ENCODE results near the gene CD70.
A peak's percentile ranks its signal among the peaks of the same experiment; 100 is the strongest.
"Not testable (repeated sequence)": the region's sequence is repeated elsewhere in the genome, so short reads cannot be mapped to it uniquely, and the experiment has no call there.

The CD70 gene, protein sequence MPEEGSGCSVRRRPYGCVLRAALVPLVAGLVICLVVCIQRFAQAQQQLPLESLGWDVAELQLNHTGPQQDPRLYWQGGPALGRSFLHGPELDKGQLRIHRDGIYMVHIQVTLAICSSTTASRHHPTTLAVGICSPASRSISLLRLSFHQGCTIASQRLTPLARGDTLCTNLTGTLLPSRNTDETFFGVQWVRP

GRCh38 chr19:6590827-6591319 is at the start of gene CD70:
CD70 (minus strand) TSS chr19:6591150; CDS start chr19:6591002, 148 bp downstream.
- peak; percentile 31 for DNase-seq

DNA sequence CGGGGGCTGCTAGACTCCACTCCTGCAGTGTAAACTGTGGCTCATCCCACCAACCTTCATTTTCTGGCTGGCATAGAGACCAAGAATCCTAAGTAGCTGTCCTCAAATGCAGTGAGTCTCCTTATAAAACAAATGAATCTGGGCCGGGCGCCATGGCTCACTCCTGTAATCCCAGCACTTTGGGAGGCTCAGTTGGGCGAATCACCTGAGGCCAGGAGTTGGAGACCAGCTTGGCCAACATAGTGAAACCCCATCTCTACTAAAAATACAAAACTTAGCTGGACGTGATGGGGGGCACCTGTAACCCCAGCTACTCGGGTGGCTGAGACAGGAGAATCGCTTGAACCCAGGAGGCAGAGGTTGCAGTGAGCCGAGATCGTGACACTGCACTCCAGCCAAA is 49.4 kb upstream of the CD70 start:
- DNase-seq = not testable (repeated sequence)

DNA sequence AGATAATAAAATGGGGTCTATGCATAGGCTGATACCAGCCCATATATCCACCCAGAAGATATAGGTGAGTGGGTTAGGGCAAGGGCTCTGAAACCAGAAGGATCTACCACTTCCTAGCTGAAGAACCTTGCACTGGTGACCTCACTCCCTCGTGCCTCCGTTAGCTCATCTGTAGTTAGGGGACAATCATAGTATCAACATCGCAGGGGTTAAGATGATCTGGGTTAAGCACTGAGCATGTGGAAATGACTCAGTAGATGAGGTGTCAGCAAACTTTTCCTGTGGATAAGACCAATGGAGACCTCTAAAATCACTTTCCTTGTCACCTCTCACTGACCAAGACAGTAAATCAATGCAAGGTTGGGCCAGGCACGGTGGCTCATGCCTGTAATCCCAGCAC is 48.5 kb upstream of the CD70 start:
- DNase-seq = no peak

GRCh38 chr19:6633456-6633813 is 42.5 kb upstream of the CD70 start:
- not testable (repeated sequence) for DNase-seq

DNA sequence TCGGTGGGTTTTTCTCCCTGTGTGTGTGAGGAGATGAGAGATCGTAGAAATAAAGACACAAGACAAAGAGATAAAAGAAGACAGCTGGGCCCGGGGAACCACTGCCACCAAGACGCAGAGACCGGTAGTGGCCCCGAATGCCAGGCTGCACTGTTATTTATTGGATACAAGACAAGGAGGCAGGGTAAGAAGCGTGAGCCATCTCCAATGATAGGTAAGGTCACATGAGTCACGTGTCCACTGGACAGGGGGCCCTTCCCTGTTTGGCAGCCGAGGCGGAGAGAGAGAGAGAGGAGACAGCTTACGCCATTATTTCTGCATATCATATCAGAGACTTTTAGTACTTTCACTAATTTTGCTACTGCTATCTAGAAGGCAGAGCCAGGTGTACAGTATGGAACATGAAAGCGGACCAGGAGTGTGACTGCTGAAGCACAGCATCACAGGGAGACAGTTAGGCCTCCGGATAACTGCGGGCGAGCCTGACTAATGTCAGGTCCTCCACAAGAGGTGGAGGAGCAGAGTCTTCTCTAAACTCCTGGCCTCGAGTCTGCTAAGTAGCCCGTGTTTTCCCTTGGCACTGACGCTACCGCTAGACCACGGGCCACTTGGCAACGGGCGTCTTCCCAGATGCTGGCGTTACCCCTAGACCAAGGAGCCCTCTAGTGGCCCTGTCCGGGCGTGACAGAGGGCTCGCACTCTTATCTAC is 42.0 kb upstream of the CD70 start:
- DNase-seq = not testable (repeated sequence)

GRCh38 chr19:6632002-6632621 is 41.2 kb upstream of the CD70 start:
- DNase-seq = peak; percentile 44

GRCh38 chr19:6626764-6627163 is 35.8 kb upstream of the CD70 start:
- DNase-seq = no peak

DNA sequence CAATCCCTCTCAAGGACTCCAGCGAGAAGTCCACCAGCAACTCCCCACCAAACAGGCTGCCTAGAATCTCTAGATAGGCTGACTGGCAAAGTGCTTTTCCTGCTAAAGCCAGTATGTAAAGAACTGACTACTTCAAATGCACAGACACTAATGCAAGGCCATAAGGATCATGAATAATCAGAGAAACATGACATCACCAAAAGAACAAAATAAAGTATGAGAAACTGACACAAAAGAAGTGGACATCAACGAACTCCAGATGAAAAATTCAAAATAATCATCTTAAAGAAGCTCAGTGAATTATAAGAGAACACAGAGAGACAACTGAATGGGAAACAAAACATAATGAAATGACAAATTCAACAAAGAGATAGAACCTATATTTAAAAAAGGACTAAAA is 26.4 kb upstream of the CD70 start:
- no peak for DNase-seq

- no peak for DNase-seq
These were observed 25.1 kb upstream of the CD70 start for GRCh38 chr19:6616011-6616410.

- DNase-seq = no peak
These were observed 22.8 kb upstream of the CD70 start for GRCh38 chr19:6613711-6614110.

- no peak for DNase-seq
These were observed 20.2 kb upstream of the CD70 start for GRCh38 chr19:6610934-6611852.

GRCh38 chr19:6608940-6609339 is 18.0 kb upstream of the CD70 start:
- no peak for DNase-seq

DNA sequence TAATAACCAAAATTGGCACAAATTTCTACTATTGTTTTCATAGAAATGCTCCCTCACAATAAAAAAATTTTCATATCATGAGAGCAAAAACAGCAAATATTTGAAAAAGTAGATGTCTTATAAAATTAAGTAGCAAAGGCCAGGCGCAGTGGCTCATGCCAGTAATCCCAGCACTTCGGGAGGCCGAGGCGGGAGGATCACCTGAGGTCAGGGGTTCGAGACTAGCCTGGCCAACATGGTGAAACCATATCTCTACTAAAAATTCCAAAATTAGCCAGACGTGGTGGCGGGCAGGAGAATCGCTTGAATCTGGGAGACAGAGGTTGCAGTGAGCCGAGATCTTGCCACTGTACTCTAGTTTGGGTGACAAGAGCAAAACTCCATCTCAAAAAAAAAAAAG is 17.2 kb upstream of the CD70 start:
- DNase-seq = not testable (repeated sequence)

DNA sequence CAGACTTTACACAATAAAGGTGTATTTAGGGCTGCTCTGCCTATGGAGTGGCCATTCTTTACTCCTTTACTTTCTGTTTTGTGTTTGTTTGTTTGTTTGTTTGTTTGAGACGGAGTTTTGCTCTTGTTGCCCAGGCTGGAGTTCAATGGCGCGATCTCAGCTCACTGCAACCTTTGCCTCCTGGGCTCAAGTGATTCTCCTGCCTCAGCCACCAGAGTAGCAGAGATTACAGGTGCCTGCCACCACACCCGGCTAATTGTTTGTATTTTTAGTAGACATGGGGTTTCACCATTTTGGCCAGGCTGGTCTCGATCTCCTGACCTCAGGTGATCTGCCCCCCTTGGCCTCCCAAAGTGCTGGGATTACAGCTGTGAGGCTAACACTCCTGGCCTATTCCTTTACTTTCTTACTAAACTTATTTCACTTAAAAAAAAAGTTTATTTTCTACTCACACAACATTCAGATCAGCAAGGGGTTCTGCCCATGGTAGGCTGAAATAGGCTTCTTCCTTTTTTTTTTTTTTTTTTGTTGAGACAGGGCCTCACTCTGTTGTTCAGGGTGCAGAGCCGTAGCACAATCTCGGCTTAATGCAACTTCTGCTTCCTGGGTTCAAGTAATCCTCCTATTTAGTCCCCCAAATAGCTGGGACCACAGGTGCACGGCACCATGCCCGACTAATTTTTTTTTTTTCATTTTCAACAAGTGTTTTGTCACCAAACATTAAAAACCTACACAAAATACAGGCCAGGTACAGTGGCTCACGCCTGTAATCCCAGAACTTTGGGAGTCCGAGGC is 15.5 kb upstream of the CD70 start:
- DNase-seq = not testable (repeated sequence)

GRCh38 chr19:6604906-6605305 is 14.0 kb upstream of the CD70 start:
- no peak for DNase-seq

DNA sequence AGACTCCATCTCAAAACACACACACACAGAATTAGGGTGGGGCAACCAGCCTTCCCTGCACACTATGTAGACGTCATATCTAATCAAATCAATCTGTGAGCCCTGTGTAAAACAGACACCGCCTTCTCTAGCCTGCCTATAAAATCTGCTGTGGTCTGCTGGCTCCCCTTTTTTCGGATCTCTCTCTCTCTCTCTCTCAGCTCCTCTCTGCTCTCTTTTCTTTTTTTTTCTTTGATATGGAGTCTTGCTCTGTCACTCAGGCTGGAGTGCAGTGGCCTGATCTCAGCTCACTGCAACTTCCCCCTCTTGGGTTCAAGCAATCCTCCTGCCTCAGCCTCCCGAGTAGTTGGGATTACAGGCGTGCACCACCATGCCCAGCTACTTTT is 11.8 kb upstream of the CD70 start:
- no peak for DNase-seq

- not testable (repeated sequence) for DNase-seq
These were observed 10.6 kb upstream of the CD70 start for GRCh38 chr19:6601537-6602052.

DNA sequence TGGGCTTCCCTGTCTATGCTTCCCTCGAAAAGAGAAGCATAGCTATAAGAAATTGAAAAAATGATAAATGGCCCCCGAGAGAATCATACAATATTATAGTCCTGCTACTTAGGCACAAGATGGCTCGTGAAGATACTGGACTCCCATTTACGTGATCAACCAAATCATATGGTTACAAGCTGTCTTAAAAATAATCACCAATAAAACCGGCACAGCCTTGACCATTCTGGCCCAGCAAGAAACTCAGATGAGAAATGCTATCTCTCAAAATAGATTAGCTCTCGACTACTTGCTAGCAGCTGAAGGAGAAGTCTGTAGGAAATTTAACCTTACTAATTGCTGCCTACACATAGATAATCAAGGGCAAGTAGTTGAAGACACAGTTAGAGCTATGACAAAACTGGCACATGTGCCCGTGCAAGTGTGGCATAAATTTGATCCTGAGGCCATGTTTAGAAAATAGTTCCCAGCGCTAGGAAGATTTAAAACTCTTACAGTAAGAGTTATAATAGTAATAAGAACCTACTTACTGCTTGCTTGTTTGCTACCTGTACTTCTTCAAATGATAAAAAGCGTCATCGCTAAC is 10.1 kb upstream of the CD70 start:
- not testable (repeated sequence) for DNase-seq

- DNase-seq = no peak
These were observed 9.0 kb upstream of the CD70 start for GRCh38 chr19:6599866-6600454.

DNA sequence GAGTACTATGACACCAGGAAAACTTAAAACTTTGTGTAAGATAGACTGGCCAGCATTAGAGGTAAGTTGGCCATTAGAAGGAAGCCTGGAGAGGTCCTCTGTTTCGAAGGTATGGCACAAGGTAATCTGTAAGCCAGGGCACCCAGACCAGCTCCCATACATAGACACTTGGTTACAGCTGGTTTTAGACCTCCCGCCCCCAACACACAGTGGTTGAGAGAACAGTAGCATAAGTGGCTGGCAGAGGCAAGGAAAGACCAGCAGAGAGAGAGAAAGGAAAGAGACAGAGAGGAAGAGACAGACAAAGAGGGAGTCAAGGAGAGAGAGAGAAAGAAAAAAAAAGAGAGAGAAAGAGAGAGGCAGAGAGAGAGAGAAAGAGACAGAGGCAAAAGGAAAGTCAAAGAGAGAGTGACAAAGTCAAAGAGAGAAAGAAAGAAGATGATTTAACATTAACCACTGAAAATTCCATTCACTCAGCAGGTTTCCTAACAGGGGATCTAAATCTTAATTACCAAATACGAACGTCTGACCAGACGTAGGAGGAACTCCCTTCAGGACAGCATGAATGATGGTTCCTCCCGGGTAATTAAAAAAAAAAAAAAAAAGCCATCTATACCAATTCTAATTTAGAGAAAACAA is 7.4 kb upstream of the CD70 start:
- DNase-seq = not testable (repeated sequence)
